Stimulated activated CD8-positive, alpha-beta memory T cell treated with anti-CD3 and anti-CD28 coated beads, Interleukin-7, amount 100 ng/mL, for 48 hours (primary cell): ENCODE data around the gene PITPNM1.
"Not testable (repeated sequence)": the region's sequence is repeated elsewhere in the genome, so short reads cannot be mapped to it uniquely, and the experiment has no call there.

Experiments used
- DNase-seq, 2 donors: peaks; one replicate each; pipeline ENCODE4 v3.0.0-alpha.2; 2020; ENCODE audit warnings: low read depth in 1 of 2; ENCODE audit errors: extremely low read depth in 1 of 2

Gene PITPNM1

GRCh38 chr11:67468456-67468758, 36.8 kb downstream of the PITPNM1 start:
- DNase-seq = no peak

DNA sequence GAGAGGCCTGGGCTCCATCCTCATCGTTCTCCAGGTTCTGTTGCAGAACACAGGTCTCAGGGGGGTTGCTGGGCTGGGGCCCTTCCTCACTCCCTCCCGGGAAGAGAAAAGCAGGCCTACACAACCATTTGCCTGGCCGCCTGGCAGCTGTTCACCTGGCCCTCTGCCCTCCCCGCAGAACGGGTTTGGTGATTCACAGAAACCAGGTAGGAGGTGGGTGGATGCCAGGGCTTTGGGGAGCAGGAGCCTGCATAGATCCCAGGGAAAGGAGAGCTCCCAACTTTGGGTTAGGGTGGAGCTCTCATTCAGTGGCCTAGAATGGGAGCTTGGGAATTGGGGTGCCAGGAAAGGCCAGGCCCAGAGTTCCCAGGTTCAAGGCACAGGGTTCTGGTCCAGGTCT, 37.1 kb downstream of the PITPNM1 start:
- no peak for DNase-seq

DNA sequence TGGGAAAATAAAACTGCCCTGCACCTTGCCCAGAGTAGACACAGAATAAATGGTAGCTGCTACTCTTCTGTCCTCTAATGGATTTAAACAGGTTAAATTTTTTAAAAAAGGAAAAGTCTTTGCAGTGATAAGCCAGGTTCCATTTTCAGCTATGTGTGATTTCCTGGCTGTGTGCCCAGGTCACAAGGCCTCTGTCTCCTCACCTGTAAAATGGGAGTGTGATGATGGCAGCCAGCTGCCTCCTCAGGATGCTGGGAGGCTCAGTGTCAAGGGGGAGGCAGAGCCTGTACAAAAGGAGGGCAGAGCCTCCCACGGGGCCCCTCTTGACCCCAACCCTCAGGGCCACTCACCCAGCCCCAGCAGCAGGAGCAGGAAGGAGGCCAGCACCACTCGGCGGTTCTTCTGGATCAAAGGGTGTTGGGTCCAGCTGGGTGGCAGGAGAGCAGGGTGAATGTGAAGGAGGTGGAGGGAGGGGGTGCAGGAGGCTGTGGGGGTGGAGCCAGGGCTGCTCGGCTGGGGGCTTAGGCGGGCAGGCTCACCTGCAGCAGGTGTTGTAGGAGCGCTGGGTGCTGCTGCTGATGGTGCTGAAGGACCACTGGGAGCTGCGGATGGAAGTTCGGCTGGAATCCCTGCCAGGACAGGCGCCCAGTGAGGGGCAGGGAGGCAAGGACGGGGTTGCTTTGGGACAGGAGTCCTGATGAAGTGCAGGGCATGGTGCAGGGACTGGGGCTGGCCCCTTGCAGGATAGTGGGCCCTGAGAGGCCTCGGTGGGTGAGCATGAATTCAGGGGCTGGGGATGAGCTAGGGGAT, 38.0 kb downstream of the PITPNM1 start:
- DNase-seq = no peak

DNA sequence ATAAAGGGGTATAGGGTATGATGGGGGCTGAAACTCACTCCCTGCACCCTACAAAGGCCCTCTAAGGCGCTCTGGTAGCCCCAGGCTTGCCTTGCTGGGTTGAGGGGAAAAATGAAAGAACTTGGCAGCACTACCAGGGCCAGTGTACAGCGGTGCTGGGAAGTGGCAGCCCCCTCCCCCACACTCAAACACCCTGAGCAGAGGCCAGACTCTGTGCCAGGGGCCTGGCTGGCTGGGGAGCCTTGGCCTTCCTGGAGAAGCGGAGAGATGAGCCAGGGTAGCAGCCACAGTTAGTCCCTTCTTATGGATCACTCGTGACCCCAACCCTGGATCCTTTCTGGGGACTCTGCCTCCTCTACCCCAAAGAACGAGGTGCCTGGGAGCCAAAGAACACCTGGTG, 38.8 kb downstream of the PITPNM1 start:
- DNase-seq = no peak

GRCh38 chr11:67465530-67465929, 39.6 kb downstream of the PITPNM1 start:
- DNase-seq = not testable (repeated sequence)

- no peak for DNase-seq
These were observed 40.0 kb downstream of the PITPNM1 start for GRCh38 chr11:67465189-67465510.

DNA sequence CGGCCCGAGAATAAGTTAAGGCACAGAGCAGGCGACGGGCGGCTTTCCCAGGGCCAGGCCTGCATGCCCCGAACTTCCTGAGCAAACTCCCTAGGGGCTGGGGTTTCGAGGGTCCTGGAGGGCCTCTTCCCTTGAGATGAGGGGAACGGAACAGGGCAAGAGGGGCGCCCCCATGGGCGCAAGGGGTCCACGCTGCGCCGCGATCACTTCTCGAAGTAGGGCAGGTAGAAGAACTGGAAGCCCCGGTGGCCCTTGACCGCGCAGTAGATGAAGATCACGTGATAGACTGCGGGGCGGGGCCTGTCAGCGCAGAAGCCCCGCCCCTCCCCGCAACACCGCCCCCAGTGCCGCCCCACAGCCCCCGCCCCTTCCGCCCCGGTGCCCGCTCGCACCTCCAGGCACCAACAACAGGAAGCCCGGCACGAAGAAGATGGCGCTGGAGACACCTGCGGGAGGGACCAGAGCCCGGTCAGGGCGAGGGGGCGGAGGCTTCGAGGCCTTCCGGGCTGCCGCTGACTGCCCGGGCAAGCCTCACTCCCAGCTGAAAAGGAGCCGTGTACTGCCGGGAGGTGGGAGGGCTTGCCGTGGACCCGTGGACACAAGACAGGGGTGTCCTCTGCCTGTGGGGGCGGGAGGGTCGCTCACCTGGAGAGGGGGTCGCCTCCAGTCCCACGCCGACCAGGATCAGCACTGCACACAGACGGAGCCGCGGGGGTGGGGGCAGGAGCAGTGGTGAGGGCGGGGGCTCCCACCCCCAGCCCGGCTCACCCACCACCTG, 40.6 kb downstream of the PITPNM1 start:
- DNase-seq = peak; percentile 84 to 91

DNA sequence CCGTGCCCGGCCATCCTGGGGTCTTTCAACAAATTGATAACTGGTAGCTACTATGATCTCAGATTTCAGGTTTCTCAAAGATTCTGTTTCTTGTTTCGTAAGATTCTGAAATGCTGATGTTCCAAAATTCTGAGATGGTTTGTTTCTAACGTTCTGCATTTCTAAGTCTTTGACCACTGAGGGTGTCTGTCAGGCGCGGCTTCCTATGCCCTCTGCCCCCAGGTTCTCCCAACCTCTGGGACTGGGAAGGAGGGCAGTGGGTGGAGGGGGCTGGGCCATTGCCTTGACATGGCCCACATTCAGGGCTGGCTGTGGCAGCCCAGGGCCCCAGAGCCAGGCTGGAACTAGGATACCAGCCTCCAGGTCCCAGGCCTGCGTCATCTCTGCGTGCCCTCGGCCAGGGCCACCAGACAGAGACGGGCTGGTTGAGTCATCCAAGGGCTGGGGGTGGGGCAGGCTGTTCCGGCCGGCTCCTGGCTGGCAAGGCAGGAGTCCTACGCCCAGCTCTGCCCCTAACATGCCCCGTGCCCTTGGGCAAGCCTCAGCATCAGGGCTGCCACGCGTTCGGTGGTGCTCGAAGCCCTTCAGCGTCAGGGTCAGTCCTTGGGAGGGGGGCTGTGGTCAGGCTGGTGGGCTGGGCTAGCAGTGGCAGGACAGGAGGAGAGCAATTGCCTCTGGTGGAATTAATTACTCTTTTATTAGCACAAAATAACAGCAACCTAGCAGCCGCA, 41.3 kb downstream of the PITPNM1 start:
- DNase-seq = no peak

- DNase-seq = no peak
These were observed 42.0 kb downstream of the PITPNM1 start for GRCh38 chr11:67463186-67463585.

DNA sequence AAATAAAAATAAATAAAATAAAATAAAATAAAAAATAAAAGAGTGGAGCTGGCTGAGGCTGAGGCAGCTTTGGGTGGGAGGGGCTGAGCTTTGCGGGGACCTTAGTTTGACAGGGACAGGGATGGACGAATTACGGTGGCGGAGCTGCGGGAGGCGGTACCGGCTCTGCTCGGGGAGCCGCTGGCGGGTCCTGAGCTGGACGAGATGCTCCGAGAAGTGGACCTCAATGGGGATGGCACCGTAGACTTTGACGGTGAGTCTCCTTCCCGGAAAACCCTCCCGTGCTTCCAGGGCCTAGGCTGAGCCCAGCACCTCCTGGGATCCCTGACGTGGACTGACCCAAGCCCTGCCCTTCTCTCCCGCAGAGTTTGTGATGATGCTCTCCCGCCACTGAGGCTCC, 46.9 kb downstream of the PITPNM1 start:
- DNase-seq = no peak

DNA sequence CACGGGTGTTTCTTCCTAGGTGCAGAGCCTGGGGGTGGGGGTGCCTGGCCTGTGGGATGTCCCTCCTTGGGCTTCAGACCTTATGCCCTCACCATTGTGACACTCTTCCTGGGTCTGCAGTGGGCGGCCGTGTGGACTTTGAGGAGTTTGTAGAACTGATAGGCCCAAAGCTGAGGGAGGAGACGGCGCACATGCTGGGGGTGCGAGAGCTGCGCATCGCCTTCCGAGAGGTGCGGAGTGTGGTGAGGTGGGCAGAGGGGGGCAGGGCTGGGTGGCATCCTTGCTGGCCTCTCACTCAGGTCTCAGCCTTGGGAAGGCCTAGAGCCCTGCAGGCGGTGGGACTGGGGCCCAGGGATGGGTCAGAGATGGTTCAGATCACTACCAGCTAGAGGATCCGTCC, 47.7 kb downstream of the PITPNM1 start:
- DNase-seq = no peak

GRCh38 chr11:67456068-67456705, 49.0 kb downstream of the PITPNM1 start:
- DNase-seq = no peak

- DNase-seq = no peak
These were observed 50.1 kb downstream of the PITPNM1 start, which contains the start of gene CABP4 for GRCh38 chr11:67455054-67455453. CABP4 (plus strand) TSS chr11:67455354; CDS start chr11:67455424, 70 bp downstream.

DNA sequence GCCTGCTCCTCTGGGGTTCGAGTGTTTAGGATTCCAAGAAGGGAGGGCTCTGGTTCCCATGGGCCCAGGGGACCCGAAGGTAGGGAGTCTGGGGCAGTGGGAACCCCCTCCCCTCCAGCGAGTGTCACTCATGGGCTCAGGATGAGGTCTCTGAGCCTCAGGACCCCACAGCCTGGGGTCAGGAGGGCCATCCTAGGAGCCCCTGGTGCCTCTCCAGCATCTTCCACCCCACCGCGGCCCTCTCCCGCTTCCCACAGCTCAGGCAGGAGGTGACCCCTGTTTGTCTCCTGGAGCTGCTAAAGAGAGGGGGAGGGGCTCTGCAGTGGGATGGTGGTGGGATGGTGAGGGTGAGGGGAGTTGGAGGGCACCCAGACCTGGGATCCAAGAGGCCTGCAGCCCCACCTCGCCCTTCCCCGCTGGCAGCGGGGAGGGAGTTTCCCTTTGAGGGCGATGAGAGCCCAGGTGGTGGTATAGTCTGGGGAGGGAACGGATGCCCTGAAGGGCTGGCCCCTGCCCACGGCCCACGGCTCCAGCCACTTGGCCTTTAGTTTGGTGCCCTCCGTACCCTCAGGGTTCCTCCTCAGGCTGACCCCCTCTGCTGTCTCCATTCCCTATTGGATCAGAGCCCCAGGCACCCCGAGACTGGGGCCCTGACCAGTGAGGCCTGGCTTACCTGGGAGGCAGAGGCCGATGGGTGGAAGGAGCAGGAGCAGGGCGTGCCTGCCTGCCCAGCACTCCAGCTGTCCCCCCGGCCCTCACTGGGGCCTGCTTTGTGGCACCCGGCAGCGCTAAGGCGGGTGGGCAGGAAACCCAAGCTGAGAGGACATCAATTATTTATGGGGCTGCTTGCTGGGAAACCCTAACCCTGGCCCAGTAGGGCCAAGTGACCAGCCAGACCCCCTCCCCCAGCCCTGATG, 51.1 kb downstream of the PITPNM1 start:
- no peak for DNase-seq

GRCh38 chr11:67452141-67452952, 52.8 kb downstream of the PITPNM1 start, which contains the start of gene GPR152:
GPR152 (minus strand) TSS chr11:67452729; CDS start chr11:67452724, 5 bp downstream.
- DNase-seq = no peak

GRCh38 chr11:67451658-67451976, 53.5 kb downstream of the PITPNM1 start:
- DNase-seq = no peak

- no peak for DNase-seq
These were observed 54.1 kb downstream of the PITPNM1 start for GRCh38 chr11:67450796-67451657.

GRCh38 chr11:67449116-67449844, 55.9 kb downstream of the PITPNM1 start:
- no peak for DNase-seq
